Smooth muscle cell of the brain vasculature (primary cell): ENCODE measurements around the gene TOE1.

Experiments used
- DNase-seq: peaks from one replicate; pipeline ENCODE4 v3.0.0-alpha.2; 2012; ENCODE audit warnings: low read depth, low spot score

TOE1 gene

GRCh38 chr1:45326627-45327623, 13.0 kb upstream of the TOE1 start, which contains the start of gene HPDL:
HPDL (plus strand) TSS chr1:45326895; CDS start chr1:45327149, 254 bp downstream.
- DNase-seq = no peak

DNA sequence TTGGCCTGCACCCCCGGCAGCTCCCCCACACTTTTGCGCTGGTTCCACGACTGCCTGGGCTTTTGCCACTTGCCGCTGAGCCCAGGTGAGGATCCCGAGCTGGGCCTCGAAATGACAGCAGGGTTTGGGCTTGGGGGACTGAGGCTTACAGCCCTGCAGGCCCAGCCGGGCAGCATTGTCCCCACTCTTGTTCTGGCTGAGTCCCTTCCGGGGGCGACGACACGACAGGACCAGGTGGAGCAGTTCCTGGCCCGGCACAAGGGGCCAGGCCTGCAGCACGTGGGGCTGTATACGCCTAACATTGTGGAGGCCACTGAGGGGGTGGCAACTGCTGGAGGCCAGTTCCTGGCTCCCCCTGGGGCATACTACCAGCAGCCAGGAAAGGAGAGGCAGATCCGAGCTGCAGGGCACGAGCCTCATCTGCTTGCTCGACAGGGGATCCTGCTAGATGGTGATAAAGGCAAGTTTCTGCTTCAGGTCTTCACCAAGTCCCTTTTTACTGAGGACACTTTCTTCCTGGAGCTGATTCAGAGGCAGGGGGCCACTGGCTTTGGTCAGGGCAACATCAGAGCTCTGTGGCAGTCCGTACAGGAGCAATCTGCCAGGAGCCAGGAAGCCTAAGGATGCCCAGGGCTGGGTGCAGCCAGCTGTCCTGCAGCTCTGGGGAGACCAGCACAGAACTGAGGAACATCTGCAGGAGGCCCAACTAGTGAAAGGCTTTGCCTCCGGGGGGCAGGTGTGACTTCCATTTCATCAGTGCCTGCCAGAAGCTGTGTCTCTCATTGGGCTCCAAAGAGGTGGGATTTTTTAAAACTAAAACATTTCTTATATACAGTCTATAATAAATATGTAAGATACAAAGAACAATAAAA, 12.1 kb upstream of the TOE1 start:
- no peak for DNase-seq

DNA sequence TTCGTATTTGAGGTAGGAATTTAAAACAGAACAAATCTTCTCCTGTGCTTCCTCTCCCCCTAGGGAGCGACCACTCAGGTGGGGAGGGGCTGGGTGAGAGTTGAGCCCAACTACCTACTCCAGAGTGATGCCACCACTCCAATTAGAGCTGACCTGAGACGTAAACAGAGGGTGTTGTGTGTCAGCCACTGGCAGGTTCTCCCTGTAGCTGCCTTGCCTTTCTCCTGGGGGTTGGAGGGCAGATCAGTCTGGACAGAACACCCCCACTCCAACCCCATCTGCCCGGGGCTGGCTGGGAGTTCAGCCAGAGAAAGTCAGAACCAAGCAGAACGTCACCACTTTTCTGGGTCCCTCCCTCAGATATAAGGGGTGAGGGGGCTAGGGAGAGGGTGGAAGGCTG, 11.3 kb upstream of the TOE1 start:
- DNase-seq = no peak

GRCh38 chr1:45329445-45329844, 10.5 kb upstream of the TOE1 start:
- no peak for DNase-seq

- DNase-seq = no peak
Measured at GRCh38 chr1:45331436-45332345, 8.3 kb upstream of the TOE1 start.

GRCh38 chr1:45332346-45332720, 7.6 kb upstream of the TOE1 start:
- DNase-seq = no peak

- DNase-seq = no peak
Measured at GRCh38 chr1:45334308-45335245, 5.4 kb upstream of the TOE1 start.

DNA sequence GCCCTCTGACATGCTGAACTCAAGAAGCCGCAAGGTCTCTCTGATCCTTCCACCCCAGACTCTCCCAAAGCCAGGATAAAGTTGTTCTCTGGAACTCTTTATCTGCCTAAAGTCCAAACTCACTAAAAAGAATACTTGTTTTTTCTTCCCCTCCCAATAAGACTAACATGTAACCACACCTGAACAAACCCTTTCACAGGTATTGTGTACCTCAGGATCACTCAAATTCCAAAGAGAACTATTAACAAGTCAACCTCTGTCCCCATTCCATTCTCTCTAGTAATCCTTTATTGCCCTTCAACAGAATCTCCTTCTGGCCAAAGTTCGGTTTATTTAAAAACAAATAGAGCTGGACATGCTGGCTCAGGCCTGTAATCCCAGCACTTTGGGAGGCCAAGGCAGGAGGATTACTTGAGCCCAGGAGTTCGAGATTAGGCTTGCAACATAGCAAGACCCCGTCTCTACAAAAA, 4.1 kb upstream of the TOE1 start:
- no peak for DNase-seq

- no peak for DNase-seq
Measured at GRCh38 chr1:45337630-45338325, 2.2 kb upstream of the TOE1 start.

DNA sequence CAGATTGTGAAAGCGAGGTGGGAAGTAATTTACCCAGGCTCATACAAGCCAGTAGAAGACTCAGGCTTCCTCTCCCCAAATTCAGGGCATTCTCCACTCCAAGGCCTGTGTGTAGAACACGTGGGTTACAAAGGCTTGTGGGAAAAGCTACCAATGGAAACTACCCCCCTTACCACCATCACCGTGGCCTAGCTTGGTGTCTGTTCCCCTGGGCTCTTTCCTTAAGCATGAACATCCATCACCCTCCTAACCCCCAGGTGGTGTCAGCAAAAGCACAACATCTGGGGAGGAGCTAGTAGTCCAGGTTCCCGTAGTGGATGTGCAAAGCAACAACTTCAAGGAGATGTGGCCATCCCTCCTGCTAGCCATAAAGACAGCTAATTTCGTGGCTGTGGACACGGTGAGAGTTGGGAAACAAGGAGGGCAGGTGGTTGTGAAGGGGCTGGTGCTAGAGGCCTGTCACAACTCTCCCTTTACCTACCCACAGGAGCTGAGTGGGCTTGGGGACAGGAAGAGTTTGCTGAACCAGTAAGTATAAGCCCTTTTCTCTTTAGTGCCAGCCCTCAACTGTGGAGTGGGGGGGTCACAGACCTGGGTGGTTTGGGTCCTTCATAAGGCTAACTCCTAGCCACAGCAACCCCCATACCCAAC, 971 bp downstream of the TOE1 start:
- no peak for DNase-seq

GRCh38 chr1:45344499-45344898, 4.5 kb downstream of the TOE1 start:
- DNase-seq = no peak

DNA sequence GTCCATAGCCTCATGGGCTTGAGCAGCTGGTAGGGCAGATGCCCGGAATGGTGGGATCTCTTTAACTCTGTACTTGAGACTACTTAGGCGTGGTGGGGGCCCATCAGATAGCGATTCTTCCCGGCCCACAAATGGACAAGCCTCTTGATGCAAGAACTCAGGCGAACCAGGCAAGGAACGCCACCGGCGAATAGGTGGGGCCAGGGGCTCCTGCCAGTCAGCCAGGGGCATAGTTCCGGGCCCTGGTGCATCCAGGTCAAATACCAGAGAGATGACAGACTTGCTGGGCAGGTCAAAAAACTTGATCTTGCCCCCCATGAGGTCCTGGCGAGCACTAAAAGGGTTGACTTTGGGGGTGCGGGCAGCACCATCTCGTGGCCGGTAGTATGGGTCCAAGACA, 5.0 kb downstream of the TOE1 start:
- no peak for DNase-seq

DNA sequence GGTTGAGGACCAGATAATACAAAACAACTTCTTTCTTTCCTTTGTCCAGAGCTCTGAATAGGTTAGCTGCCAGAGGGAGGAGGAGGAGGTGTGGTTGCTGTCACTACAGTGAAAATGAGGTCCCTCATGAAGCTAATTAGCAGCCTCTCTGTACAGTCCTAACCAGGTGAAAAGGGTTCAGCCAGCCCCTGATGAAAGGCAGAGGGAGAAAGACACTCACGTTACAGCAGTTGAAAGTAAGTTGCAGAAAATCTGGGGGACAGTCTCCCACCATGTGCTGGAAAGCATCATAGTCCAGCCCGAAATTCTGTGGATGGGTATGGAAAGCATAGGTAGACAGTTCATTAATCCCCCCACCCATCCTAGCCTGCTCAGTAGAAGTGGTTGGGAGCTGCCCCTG, 6.5 kb downstream of the TOE1 start:
- no peak for DNase-seq

DNA sequence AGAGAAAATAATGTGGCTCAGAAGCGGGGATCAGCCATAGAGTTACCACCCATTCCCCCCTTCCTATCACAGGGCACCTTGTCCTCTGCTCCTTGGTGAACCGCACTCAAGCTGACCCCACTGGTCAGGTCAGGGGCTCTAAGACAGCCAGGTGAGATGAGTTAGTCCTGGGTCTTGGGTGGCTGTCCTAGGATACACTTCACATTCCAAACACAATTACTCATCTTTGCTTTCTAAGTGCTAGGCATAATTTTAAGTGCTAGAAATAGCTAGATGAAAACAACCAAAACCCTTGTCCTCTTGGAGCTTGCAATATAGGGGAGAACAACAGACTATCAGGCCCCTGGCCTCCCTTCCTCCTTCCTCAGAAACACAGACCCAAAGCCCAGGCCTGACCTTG, 8.1 kb downstream of the TOE1 start:
- no peak for DNase-seq

- no peak for DNase-seq
Measured at GRCh38 chr1:45348609-45348965, 8.6 kb downstream of the TOE1 start.

GRCh38 chr1:45348966-45349677, 9.2 kb downstream of the TOE1 start:
- DNase-seq = no peak

- DNase-seq = no peak
Measured at GRCh38 chr1:45351508-45351907, 11.5 kb downstream of the TOE1 start.

DNA sequence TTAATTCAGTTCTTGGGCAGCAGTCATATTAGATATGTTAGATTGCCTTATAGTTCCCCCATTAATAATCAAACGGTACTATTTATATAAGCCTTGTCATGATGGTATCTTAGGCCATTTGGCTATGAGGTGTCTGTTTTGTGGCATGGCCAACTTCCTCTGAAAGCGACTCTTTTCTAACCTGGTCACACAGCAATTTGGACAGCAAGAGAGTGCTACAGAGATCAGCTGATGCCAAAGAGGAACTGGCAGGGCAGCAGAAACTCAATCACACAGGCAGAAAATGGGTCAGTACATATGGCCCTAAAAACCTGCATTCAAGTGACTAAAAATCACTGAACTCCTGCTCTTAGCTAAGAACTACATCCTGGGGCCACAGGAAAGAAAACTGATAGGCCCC, 13.7 kb downstream of the TOE1 start:
- DNase-seq = no peak
